GM18511 (cell line): ENCODE results near the gene CACNA1G.

Source experiments
- ATAC-seq: cut with Tn5 transposase; IDR thresholded peaks from one replicate; pipeline ENCODE4 v1.9.1; 2021; ENCODE audit warnings: mild to moderate bottlenecking, moderate library complexity; ENCODE audit not compliant: unreplicated experiment

The CACNA1G gene

GRCh38 chr17:50665838-50666237, 105.3 kb downstream of the CACNA1G start:
- no peak for ATAC-seq

GRCh38 chr17:50666316-50666715, 105.8 kb downstream of the CACNA1G start:
- no peak for ATAC-seq

- no peak for ATAC-seq
Measured at GRCh38 chr17:50667259-50668024, 106.9 kb downstream of the CACNA1G start.

GRCh38 chr17:50668025-50668837, 107.7 kb downstream of the CACNA1G start:
- no peak for ATAC-seq

GRCh38 chr17:50668838-50669581, 108.5 kb downstream of the CACNA1G start:
- ATAC-seq, result no peak

- no peak for ATAC-seq
Measured at GRCh38 chr17:50672071-50672470, 111.6 kb downstream of the CACNA1G start.

GRCh38 chr17:50672831-50673551, 112.5 kb downstream of the CACNA1G start:
- ATAC-seq, result no peak

- ATAC-seq, result no peak
Measured at GRCh38 chr17:50675190-50675589, 114.7 kb downstream of the CACNA1G start.

- no peak for ATAC-seq
Measured at GRCh38 chr17:50675627-50676026, 115.1 kb downstream of the CACNA1G start.

GRCh38 chr17:50676065-50676975, 115.8 kb downstream of the CACNA1G start:
- ATAC-seq, result no peak
